ENCODE results near the gene LRRC8E.
A peak's percentile ranks its signal among the peaks of the same experiment; 100 is the strongest.

LRRC8E gene

DNA sequence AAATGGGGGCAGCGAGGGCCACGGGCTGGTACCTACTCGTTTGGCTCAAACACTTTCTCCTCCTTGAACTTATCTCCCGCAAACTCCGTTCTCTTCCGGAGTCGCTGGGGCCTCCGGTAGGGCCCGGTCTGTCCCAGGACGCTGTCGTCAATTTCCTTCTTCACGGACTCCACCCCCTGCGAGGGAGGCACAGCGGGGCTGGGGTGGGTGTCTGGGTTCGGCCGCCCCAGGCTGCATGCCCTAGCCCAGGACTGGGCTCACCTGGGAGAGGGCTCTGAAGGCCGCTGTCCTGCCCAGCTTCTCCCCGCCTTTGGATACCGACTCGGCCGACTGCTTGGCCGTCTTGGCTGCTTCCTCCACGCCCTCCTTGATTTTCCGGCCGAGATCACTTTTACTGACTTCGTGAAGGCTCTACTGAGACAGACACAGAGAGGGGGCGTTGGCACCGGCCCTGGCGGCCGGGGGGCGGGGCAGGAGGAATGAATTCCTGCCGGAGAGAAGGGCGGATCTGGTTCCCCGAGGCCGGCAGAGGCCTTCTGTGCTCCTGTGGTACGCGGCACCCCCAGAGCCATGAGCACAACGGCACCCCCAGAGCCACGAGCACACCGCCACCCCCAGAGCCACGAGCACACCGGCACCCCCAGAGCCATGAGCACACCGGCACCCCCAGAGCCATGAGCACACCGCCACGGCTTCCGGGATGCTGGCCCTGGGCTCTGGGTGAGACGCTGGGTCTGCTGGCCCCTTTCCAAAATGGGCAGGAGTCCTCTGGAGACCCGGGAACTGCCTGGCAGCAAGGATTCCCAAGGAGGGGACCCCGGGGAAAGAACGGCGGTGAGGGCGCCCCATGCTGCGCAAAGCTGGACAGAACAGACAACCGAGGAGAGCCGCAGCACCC, 45.8 kb downstream of the LRRC8E start:
- DNase-seq: no peak

GRCh38 chr19:7934766-7935165, 46.5 kb downstream of the LRRC8E start:
- no peak for DNase-seq

DNA sequence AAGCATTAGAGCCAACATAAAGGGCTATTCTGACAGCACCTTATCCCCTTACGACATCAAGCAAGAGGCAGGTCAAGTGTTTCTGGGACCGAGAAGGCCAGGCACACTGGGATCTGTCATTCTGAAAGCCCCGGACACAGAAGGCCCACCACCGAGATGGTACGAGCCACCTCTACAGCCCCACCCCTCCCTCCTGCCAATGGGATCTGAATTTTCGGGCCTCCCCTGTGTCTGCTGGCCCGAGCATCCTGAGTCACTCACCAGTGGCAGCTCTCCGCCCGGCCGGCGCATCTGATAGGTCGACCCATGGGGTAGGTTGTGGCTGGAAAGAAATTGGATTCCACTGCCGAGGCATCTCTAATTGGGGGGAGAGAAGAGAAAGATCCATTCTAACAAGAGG, 52.5 kb downstream of the LRRC8E start:
- no peak for DNase-seq

GRCh38 chr19:7941895-7942596, 53.7 kb downstream of the LRRC8E start:
- no peak for DNase-seq

DNA sequence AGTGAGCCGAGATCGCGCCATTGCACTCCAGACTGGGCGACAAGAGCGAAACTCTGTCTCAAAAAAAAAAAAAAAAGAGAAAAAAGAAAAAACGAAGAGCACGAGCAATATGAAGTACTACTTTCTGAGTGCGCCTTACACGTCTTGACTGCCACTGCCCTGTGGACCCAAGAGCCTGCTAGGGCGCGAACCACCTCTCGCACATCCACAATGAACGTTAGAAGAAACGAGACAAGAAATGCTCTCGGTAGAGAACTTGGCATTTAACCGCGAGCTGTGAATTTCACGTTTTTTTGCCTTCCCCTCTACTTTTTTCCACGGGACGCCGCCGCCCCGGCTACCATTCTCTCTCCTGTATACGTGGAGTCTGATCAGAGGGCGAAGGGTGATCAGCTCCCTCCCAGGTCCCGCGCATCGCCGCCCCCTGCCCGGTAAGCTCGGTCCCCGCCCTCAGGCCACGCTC, 54.7 kb downstream of the LRRC8E start:
- DNase-seq: no peak

DNA sequence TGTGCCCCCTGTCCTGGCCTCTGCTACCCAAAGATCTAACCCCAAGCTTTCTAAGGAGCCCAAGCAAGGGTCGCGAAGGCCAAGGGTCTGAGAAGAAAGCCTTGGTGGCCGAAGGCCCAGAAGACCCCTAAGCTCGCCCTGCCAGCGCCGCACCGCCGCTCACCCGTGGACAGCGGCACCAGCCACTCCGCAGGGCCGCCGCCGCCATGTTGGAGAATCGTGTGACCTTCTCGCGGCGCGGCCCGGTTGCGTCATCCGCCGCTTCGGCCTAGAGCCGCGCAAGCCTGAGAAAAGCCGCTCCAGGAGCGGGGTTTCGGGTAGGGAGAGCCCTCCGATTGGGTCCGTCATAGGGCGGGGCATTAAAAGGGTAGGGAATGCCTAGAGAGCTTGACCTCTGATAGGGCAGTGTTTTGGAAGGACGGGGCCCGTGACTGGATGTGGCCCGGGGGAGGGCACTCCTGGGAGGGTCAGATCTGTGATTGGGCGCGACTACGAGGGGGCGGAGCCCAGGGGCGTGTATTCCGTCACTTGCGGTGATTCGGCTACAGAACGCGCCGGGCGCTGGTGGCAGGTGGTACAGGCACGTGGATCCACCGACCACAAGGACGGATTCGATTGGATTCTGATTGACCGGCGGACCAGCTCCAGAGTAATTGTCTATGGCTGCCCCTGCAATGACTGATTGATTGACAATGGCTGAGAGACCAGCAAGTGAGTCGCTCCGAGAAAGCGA, 55.3 kb downstream of the LRRC8E start, which contains the start of gene TIMM44:
Gene TIMM44 (minus strand): TSS at position 223 of the 733 bp plus-strand sequence. CDS start 15 bp downstream, at position 208.
- DNase-seq: peak; percentile 99

- DNase-seq: peak; percentile 71 to 83
These were observed 56.0 kb downstream of the LRRC8E start for GRCh38 chr19:7944177-7944761.

GRCh38 chr19:7947939-7948338, 59.6 kb downstream of the LRRC8E start:
- no peak for DNase-seq

Measured in Kasumi-1 (cell line).